Brain microvascular endothelial cell (primary cell): ENCODE measurements around the gene PTPRM.
"Not testable (repeated sequence)": the region's sequence is repeated elsewhere in the genome, so short reads cannot be mapped to it uniquely, and the experiment has no call there.

ENCODE experiments used
- DNase-seq: peaks from one replicate; pipeline ENCODE4 v3.0.0-alpha.2; 2020
- H3K27ac ChIP-seq: fragments of 250-450 bp; sonication (Bioruptor Pico); 2 replicates; pipeline ENCODE4 v1.5.1; 2020; ENCODE audit warnings: mild to moderate bottlenecking, moderate library complexity
- H3K27me3 ChIP-seq: fragments of 250-450 bp; sonication (Bioruptor Pico); replicated peaks from 2 replicates; pipeline ENCODE4 v1.5.1; 2020; ENCODE audit warnings: mild to moderate bottlenecking
- H3K36me3 ChIP-seq: fragments of 250-450 bp; sonication (Bioruptor Pico); replicated peaks from 2 replicates; pipeline ENCODE4 v1.5.1; 2020; ENCODE audit warnings: mild to moderate bottlenecking
- H3K4me3 ChIP-seq: 2 replicates; pipeline ENCODE4 v1.5.1; 2011; ENCODE audit warnings: low read depth, mild to moderate bottlenecking, control low read depth, low read length, moderate library complexity
- CTCF ChIP-seq: IDR thresholded peaks from 2 replicates; pipeline ENCODE4 v1.5.1; 2011; ENCODE audit warnings: low read depth, mild to moderate bottlenecking, moderate library complexity, low read length, control low read depth, inconsistent platforms; ENCODE audit errors: missing control alignments
- in situ Hi-C: cut with HindIII; loops from 2 replicates; pipeline ENCODE4 v1.10.0; 2017; ENCODE audit warnings: low sequenced_read_pairs, low pct_ligation_motif_present

The PTPRM gene

GRCh38 chr18:8052237-8052701 is 485.2 kb downstream of the PTPRM start:
- no peak for TF ChIP-seq CTCF
- H3K27ac ChIP-seq: no peak overlapping the region

GRCh38 chr18:8056723-8057122 is 489.6 kb downstream of the PTPRM start:
- H3K27ac ChIP-seq: no peak overlapping the region
- TF ChIP-seq CTCF: no peak
- H3K36me3 ChIP-seq: no peaks in the 10 kb centered on the region
- no peak overlapping the region for H3K4me3 ChIP-seq
- DNase-seq: no peak
- in situ Hi-C loops: no loop called here
- H3K27me3 ChIP-seq: no peaks in the 10 kb centered on the region

More at GRCh38 chr18:8052237-8052701, 485.2 kb downstream of the PTPRM start:
- Histone ChIP-seq H3K27me3 (no peaks in the 10 kb centered on the region), H3K4me3 (no peak overlapping the region), H3K36me3 (no peaks in the 10 kb centered on the region)
- in situ Hi-C loops: no loop called here
- peak; percentile 42 for DNase-seq

GRCh38 chr18:8063152-8063551 is 496.0 kb downstream of the PTPRM start:
- H3K36me3 ChIP-seq, H3K4me3 ChIP-seq, DNase-seq, in situ Hi-C loops, H3K27me3 ChIP-seq, H3K27ac ChIP-seq: not testable (repeated sequence)

- in situ Hi-C loops: no loop called here
- Histone ChIP-seq H3K27ac (no peak overlapping the region), H3K4me3 (no peak overlapping the region), H3K27me3 (no peaks in the 10 kb centered on the region), H3K36me3 (no peaks in the 10 kb centered on the region)
- no peak for DNase-seq
- TF ChIP-seq CTCF: no peak
These were observed 496.6 kb downstream of the PTPRM start for GRCh38 chr18:8063733-8064132.

GRCh38 chr18:8065284-8065683 is 498.2 kb downstream of the PTPRM start:
- TF ChIP-seq CTCF: no peak
- DNase-seq: no peak
- no peaks in the 10 kb centered on the region for H3K36me3 ChIP-seq
- H3K27ac ChIP-seq: no peak overlapping the region
- H3K27me3 ChIP-seq: no peaks in the 10 kb centered on the region
- no peak overlapping the region for H3K4me3 ChIP-seq
- in situ Hi-C loops: no loop called here

GRCh38 chr18:8065773-8066172 is 498.7 kb downstream of the PTPRM start:
- no peak for TF ChIP-seq CTCF
- no peaks in the 10 kb centered on the region for H3K27me3 ChIP-seq
- no peak overlapping the region for H3K27ac ChIP-seq
- H3K36me3 ChIP-seq: no peaks in the 10 kb centered on the region
- in situ Hi-C loops: no loop called here
- no peak overlapping the region for H3K4me3 ChIP-seq
- no peak for DNase-seq
